Measurements from ENCODE around the gene AKAP8L. TPM values are rescaled to one million over a fixed set of nuclear protein-coding genes. Genes with fewer than 3 reads are reported as not detected.

The AKAP8L gene
- total and polyA plus RNA-seq, 9 of the 15 experiments (the other 6 are each of a cell fraction or from before 2014, with no cell fraction given): 2.4 to 116 (median 70.7) TPM

DNA sequence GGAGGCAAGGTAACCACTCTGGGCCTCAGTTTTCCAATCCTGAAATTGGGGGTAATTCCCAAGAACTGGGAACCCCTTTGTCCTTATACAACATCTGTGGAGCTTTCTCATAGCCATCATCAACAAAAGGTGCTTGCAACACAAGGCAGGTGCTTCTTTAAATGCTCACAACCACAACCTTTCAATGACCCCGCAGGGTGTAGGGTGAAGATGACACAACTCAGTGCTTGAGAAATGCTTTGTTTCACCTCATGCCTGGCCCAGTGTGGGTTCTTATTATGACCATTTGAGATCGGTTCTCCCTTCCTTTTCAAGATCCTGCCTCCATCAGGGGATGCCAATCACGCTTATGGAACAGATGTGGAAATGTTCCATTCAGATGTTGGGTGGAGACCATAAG, 22.5 kb upstream of the AKAP8L start:
- in situ Hi-C loops (cut with MboI) (no loop called here), intact Hi-C loops (cut with micrococcal nuclease) (no loop called here)
- no peaks in the 10 kb centered on the region for H3K79me2 ChIP-seq (ENCODE audit: control insufficient read depth, insufficient read depth, low read length)
- H3K4me1 ChIP-seq (replicated peaks in 1 of 2; ENCODE audit: control insufficient read depth in 2 of 2, insufficient read depth in 2 of 2, low read length in 2 of 2): peaks cover 3 to 34% of the 10 kb centered on the region in 2 experiments; a peak in 4 of 5 replicates
- H3K27ac ChIP-seq (ENCODE audit: extremely low read depth, low read depth, low read length): no peak overlapping the region
- peaks cover 19 to 62% of the 10 kb centered on the region in 2 experiments; a peak in 4 of 5 replicates for H3K27me3 ChIP-seq (ENCODE audit: control insufficient read depth in 2 of 2, insufficient read depth in 2 of 2, low read length in 2 of 2)
- DNase-seq (ENCODE audit: extremely low read depth in 1 of 4, low spot score in 3 of 4): no peak
- no peak overlapping the region for H3K9ac ChIP-seq (ENCODE audit: insufficient read depth in 1 of 2, low read depth in 2 of 2, low read length in 2 of 2)
- FAIRE-seq: no peak
- ChIA-PET CTCF (ENCODE audit: low intra/inter-chr PET ratio) (no interaction called here), POLR2A (interaction anchor here (0.6 kb wide), 1 partner anchor 10 kb away, joined by 4 read pairs; no protein-coding TSS in a partner anchor)
- ATAC-seq: no peak
- H3K4me3 ChIP-seq: no peak overlapping the region
- BruUV-seq (replicated peaks): no TSS peak
- no peaks in the 10 kb centered on the region; the same call in 1 of the 2 replicates for H4K20me1 ChIP-seq (replicated peaks; ENCODE audit: control insufficient read depth, insufficient read depth, low read length)
- no peak overlapping the region for H3K4me2 ChIP-seq (ENCODE audit: insufficient read depth, low read length)
- no peaks in the 10 kb centered on the region for H3K9me1 ChIP-seq (ENCODE audit: control insufficient read depth, insufficient read depth, low read length)
- H2AFZ ChIP-seq (ENCODE audit: low read depth, low read length): no peak overlapping the region
- H3K9me3 ChIP-seq (replicated peaks; ENCODE audit: control insufficient read depth, insufficient read depth, low read depth, low read length): no peaks in the 10 kb centered on the region
- H3K36me3 ChIP-seq (ENCODE audit: control insufficient read depth, insufficient read depth, low read length): no peaks in the 10 kb centered on the region
- WGBS (ENCODE audit: insufficient coverage, low coverage, missing lambda C conversion rate): 0% methylated on average over 3 of the region's 3 CpGs
- no peak for TF ChIP-seq ARID2 (IDR thresholded peaks at IDR 0.05)
- no peak for TF ChIP-seq ZNF79 (CRISPR knock-in tag; IDR thresholded peaks at IDR 0.05; ENCODE audit: low read depth)
- TF ChIP-seq, protein P1, sequence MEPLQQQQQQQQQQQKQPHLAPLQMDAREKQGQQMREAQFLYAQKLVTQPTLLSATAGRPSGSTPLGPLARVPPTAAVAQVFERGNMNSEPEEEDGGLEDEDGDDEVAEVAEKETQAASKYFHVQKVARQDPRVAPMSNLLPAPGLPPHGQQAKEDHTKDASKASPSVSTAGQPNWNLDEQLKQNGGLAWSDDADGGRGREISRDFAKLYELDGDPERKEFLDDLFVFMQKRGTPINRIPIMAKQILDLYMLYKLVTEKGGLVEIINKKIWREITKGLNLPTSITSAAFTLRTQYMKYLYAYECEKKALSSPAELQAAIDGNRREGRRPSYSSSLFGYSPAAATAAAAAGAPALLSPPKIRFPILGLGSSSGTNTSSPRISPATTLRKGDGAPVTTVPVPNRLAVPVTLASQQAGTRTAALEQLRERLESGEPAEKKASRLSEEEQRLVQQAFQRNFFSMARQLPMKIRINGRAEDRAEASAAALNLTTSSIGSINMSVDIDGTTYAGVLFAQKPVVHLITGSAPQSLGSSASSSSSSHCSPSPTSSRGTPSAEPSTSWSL (CRISPR knock-in tag; IDR thresholded peaks at IDR 0.05; ENCODE audit: borderline replicate concordance): no peak
- TF ChIP-seq NFIC (IDR thresholded peaks at IDR 0.05): no peak
- TF ChIP-seq, protein P2, sequence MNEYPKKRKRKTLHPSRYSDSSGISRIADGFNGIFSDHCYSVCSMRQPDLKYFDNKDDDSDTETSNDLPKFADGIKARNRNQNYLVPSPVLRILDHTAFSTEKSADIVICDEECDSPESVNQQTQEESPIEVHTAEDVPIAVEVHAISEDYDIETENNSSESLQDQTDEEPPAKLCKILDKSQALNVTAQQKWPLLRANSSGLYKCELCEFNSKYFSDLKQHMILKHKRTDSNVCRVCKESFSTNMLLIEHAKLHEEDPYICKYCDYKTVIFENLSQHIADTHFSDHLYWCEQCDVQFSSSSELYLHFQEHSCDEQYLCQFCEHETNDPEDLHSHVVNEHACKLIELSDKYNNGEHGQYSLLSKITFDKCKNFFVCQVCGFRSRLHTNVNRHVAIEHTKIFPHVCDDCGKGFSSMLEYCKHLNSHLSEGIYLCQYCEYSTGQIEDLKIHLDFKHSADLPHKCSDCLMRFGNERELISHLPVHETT (CRISPR knock-in tag; conservative IDR thresholded peaks at IDR 0.05 in 1 of 2, IDR thresholded peaks at IDR 0.05 in 1 of 2): no peak
- TF ChIP-seq, protein P3, sequence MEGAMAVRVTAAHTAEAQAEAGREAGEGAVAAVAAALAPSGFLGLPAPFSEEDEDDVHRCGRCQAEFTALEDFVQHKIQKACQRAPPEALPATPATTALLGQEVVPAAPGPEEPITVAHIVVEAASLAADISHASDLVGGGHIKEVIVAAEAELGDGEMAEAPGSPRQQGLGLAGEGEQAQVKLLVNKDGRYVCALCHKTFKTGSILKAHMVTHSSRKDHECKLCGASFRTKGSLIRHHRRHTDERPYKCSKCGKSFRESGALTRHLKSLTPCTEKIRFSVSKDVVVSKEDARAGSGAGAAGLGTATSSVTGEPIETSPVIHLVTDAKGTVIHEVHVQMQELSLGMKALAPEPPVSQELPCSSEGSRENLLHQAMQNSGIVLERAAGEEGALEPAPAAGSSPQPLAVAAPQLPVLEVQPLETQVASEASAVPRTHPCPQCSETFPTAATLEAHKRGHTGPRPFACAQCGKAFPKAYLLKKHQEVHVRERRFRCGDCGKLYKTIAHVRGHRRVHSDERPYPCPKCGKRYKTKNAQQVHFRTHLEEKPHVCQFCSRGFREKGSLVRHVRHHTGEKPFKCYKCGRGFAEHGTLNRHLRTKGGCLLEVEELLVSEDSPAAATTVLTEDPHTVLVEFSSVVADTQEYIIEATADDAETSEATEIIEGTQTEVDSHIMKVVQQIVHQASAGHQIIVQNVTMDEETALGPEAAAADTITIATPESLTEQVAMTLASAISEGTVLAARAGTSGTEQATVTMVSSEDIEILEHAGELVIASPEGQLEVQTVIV (CRISPR knock-in tag; IDR thresholded peaks at IDR 0.05; ENCODE audit: borderline replicate concordance): no peak
- TF ChIP-seq SMAD4 (CRISPR knock-in tag; conservative IDR thresholded peaks at IDR 0.05): no peak
- TF ChIP-seq, protein P4, sequence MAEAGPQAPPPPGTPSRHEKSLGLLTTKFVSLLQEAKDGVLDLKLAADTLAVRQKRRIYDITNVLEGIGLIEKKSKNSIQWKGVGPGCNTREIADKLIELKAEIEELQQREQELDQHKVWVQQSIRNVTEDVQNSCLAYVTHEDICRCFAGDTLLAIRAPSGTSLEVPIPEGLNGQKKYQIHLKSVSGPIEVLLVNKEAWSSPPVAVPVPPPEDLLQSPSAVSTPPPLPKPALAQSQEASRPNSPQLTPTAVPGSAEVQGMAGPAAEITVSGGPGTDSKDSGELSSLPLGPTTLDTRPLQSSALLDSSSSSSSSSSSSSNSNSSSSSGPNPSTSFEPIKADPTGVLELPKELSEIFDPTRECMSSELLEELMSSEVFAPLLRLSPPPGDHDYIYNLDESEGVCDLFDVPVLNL (CRISPR knock-in tag; IDR thresholded peaks at IDR 0.05; ENCODE audit: low read depth): no peak
- TF ChIP-seq, protein P5, sequence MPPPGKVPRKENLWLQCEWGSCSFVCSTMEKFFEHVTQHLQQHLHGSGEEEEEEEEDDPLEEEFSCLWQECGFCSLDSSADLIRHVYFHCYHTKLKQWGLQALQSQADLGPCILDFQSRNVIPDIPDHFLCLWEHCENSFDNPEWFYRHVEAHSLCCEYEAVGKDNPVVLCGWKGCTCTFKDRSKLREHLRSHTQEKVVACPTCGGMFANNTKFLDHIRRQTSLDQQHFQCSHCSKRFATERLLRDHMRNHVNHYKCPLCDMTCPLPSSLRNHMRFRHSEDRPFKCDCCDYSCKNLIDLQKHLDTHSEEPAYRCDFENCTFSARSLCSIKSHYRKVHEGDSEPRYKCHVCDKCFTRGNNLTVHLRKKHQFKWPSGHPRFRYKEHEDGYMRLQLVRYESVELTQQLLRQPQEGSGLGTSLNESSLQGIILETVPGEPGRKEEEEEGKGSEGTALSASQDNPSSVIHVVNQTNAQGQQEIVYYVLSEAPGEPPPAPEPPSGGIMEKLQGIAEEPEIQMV (tag; conservative IDR thresholded peaks at IDR 0.05; ENCODE audit: low read depth): no peak
- TF ChIP-seq RFX7 (CRISPR knock-in tag; IDR thresholded peaks at IDR 0.05): no peak
